MG63 (cell line): ENCODE measurements around the gene MAP4K3. TPM values are rescaled to one million over a fixed set of nuclear protein-coding genes. Genes with fewer than 3 reads are reported as not detected.
A peak's percentile ranks its signal among the peaks of the same experiment; 100 is the strongest.

Experiments used
- DNase-seq: peaks from one replicate; pipeline ENCODE4 v3.0.0-alpha.2; 2020
- H3K27me3 ChIP-seq: fragments of 250-450 bp; sonication (Bioruptor Pico); 2 replicates; pipeline ENCODE4 v1.5.1; 2020; ENCODE audit warnings: mild to moderate bottlenecking, moderate library complexity
- H3K36me3 ChIP-seq: fragments of 250-450 bp; sonication (Bioruptor Pico); 2 replicates; pipeline ENCODE4 v1.5.1; 2020; ENCODE audit warnings: mild to moderate bottlenecking, moderate library complexity
- H3K4me3 ChIP-seq: fragments of 250-450 bp; sonication (Bioruptor Pico); 2 replicates; pipeline ENCODE4 v1.5.1; 2020; ENCODE audit warnings: mild to moderate bottlenecking, moderate library complexity
- H3K9me3 ChIP-seq: fragments of 250-450 bp; sonication (Bioruptor Pico); 2 replicates; pipeline ENCODE4 v1.5.1; 2020; ENCODE audit warnings: mild to moderate bottlenecking, moderate library complexity
- total RNA-seq: library from RNA; depleted of rRNA; stranded (reverse); fragments of >200 nt; shearing (Covaris generic); gene quantifications from 2 replicates; pipeline ENCODE4 v1.2.3, GENCODE V29; 2014; ENCODE audit warnings: low replicate concordance; rRNA removed

Gene MAP4K3
- 8.7 and 15.6 TPM in 2 replicates for total RNA-seq

- H3K27me3 ChIP-seq, result no peaks in the 10 kb centered on the region
- peak; percentile 92 for DNase-seq
- H3K4me3 ChIP-seq, result peak within 1 kb of the TSS; percentile 85
- H3K9me3 ChIP-seq, result no peaks in the 10 kb centered on the region
- peaks cover 3% of the 10 kb centered on the region; the same call in 1 of the 2 replicates for H3K36me3 ChIP-seq
These were observed at the start of gene MAP4K3 for GRCh38 chr2:39436592-39437521. Gene MAP4K3, minus strand, starts transcription at chr2:39437285. Its CDS starts 298 bp downstream, at chr2:39436987.

- Histone ChIP-seq H3K9me3 (no peaks in the 10 kb centered on the region), H3K27me3 (no peaks in the 10 kb centered on the region), H3K36me3 (no peaks in the 10 kb centered on the region), H3K4me3 (no peak overlapping the region)
- DNase-seq, result no peak
These were observed 49.0 kb upstream of the MAP4K3 start for GRCh38 chr2:39486071-39486470.

- Histone ChIP-seq H3K27me3 (no peaks in the 10 kb centered on the region), H3K36me3 (no peaks in the 10 kb centered on the region), H3K4me3 (no peak overlapping the region), H3K9me3 (no peaks in the 10 kb centered on the region)
- DNase-seq, result no peak
These were observed 47.8 kb upstream of the MAP4K3 start for GRCh38 chr2:39484620-39485495.

GRCh38 chr2:39484206-39484605 is 47.1 kb upstream of the MAP4K3 start:
- no peaks in the 10 kb centered on the region for H3K36me3 ChIP-seq
- DNase-seq, result no peak
- H3K27me3 ChIP-seq, result no peaks in the 10 kb centered on the region
- H3K9me3 ChIP-seq, result no peaks in the 10 kb centered on the region
- H3K4me3 ChIP-seq, result no peak overlapping the region

GRCh38 chr2:39483534-39483933 is 46.4 kb upstream of the MAP4K3 start:
- H3K27me3 ChIP-seq, result no peaks in the 10 kb centered on the region
- H3K36me3 ChIP-seq, result no peaks in the 10 kb centered on the region
- no peak overlapping the region for H3K4me3 ChIP-seq
- H3K9me3 ChIP-seq, result no peaks in the 10 kb centered on the region
- no peak for DNase-seq

GRCh38 chr2:39481611-39482010 is 44.5 kb upstream of the MAP4K3 start:
- Histone ChIP-seq H3K9me3 (no peaks in the 10 kb centered on the region; the same call in 1 of the 2 replicates), H3K4me3 (no peak overlapping the region), H3K27me3 (no peaks in the 10 kb centered on the region), H3K36me3 (no peaks in the 10 kb centered on the region)
- DNase-seq, result no peak

GRCh38 chr2:39479696-39480095 is 42.6 kb upstream of the MAP4K3 start:
- Histone ChIP-seq H3K36me3 (no peaks in the 10 kb centered on the region), H3K4me3 (no peak overlapping the region), H3K9me3 (no peaks in the 10 kb centered on the region; the same call in 1 of the 2 replicates), H3K27me3 (no peaks in the 10 kb centered on the region)
- no peak for DNase-seq

- no peaks in the 10 kb centered on the region; the same call in 1 of the 2 replicates for H3K9me3 ChIP-seq
- no peaks in the 10 kb centered on the region for H3K27me3 ChIP-seq
- DNase-seq, result no peak
- H3K36me3 ChIP-seq, result no peaks in the 10 kb centered on the region
- no peak overlapping the region for H3K4me3 ChIP-seq
These were observed 42.1 kb upstream of the MAP4K3 start for GRCh38 chr2:39479053-39479670.

GRCh38 chr2:39476524-39476923 is 39.4 kb upstream of the MAP4K3 start:
- Histone ChIP-seq H3K4me3 (no peak overlapping the region), H3K36me3 (no peaks in the 10 kb centered on the region), H3K27me3 (no peaks in the 10 kb centered on the region), H3K9me3 (no peaks in the 10 kb centered on the region; the same call in 1 of the 2 replicates)
- DNase-seq, result no peak

GRCh38 chr2:39475006-39475405 is 37.9 kb upstream of the MAP4K3 start:
- no peaks in the 10 kb centered on the region; the same call in 1 of the 2 replicates for H3K9me3 ChIP-seq
- DNase-seq, result no peak
- H3K4me3 ChIP-seq, result no peak overlapping the region

GRCh38 chr2:39470580-39470979 is 33.5 kb upstream of the MAP4K3 start:
- no peaks in the 10 kb centered on the region for H3K27me3 ChIP-seq
- H3K4me3 ChIP-seq, result no peak overlapping the region
- no peaks in the 10 kb centered on the region for H3K9me3 ChIP-seq
- no peak for DNase-seq
- no peaks in the 10 kb centered on the region for H3K36me3 ChIP-seq

More at GRCh38 chr2:39475006-39475405, 37.9 kb upstream of the MAP4K3 start:
- Histone ChIP-seq H3K36me3 (no peaks in the 10 kb centered on the region), H3K27me3 (no peaks in the 10 kb centered on the region)

- no peaks in the 10 kb centered on the region for H3K9me3 ChIP-seq
- no peak overlapping the region for H3K4me3 ChIP-seq
- DNase-seq, result peak; percentile 43
- H3K36me3 ChIP-seq, result no peaks in the 10 kb centered on the region
- no peaks in the 10 kb centered on the region for H3K27me3 ChIP-seq
These were observed 32.7 kb upstream of the MAP4K3 start for GRCh38 chr2:39469807-39470206.

- Histone ChIP-seq H3K4me3 (no peak overlapping the region), H3K27me3 (no peaks in the 10 kb centered on the region), H3K9me3 (no peaks in the 10 kb centered on the region), H3K36me3 (no peaks in the 10 kb centered on the region)
- DNase-seq, result no peak
These were observed 31.7 kb upstream of the MAP4K3 start for GRCh38 chr2:39468579-39469451.

- DNase-seq, result no peak
- no peaks in the 10 kb centered on the region for H3K36me3 ChIP-seq
These were observed 29.2 kb upstream of the MAP4K3 start for GRCh38 chr2:39466311-39466710.

GRCh38 chr2:39464864-39465263 is 27.8 kb upstream of the MAP4K3 start:
- H3K4me3 ChIP-seq, result no peak overlapping the region
- no peaks in the 10 kb centered on the region for H3K27me3 ChIP-seq
- H3K9me3 ChIP-seq, result no peaks in the 10 kb centered on the region; the same call in 1 of the 2 replicates
- DNase-seq, result no peak
- H3K36me3 ChIP-seq, result no peaks in the 10 kb centered on the region

More at GRCh38 chr2:39466311-39466710, 29.2 kb upstream of the MAP4K3 start:
- no peaks in the 10 kb centered on the region for H3K27me3 ChIP-seq
- H3K4me3 ChIP-seq, result no peak overlapping the region
- H3K9me3 ChIP-seq, result no peaks in the 10 kb centered on the region; the same call in 1 of the 2 replicates

GRCh38 chr2:39455826-39456225 is 18.7 kb upstream of the MAP4K3 start:
- DNase-seq, result no peak
- no peak overlapping the region for H3K4me3 ChIP-seq
- H3K36me3 ChIP-seq, result no peaks in the 10 kb centered on the region
- no peaks in the 10 kb centered on the region for H3K27me3 ChIP-seq
- H3K9me3 ChIP-seq, result peaks cover 3% of the 10 kb centered on the region; the same call in 1 of the 2 replicates
